Tibial nerve (tissue), 4 donors: ENCODE measurements around the gene TEF.

ENCODE experiments used
- CTCF ChIP-seq, 5 experiments: fragments of 200-600 bp in 3 of 5; fragments of 450-650 bp in 2 of 5; sonication (generic) in 3 of 5; IDR thresholded peaks; one replicate each; pipeline ENCODE4 v1.5.1; 2016 to 2019; ENCODE audit warnings: antibody characterized with exemption in 5 of 5, mild to moderate bottlenecking in 3 of 5, moderate library complexity in 2 of 5
- EP300 ChIP-seq, 2 donors: sonication (generic); formaldehyde crosslinking; IDR thresholded peaks; one replicate each; pipeline ENCODE4 v1.6.1; 2017; ENCODE audit warnings: antibody characterized with exemption in 2 of 2, mild to moderate bottlenecking in 1 of 2
- POLR2A ChIP-seq, 2 donors: fragments of 450-650 bp; IDR thresholded peaks; one replicate each; pipeline ENCODE4 v1.6.1; 2017; ENCODE audit warnings: antibody characterized with exemption in 2 of 2, mild to moderate bottlenecking in 2 of 2, moderate library complexity in 2 of 2

- TF ChIP-seq CTCF (IDR thresholded peaks at IDR 0.05) (no peak), EP300 (IDR thresholded peaks at IDR 0.05) (no peak), POLR2A (IDR thresholded peaks at IDR 0.05) (no peak)
Observed at GRCh38 chr22:41364955-41365354, 16.8 kb upstream of the TEF start.
